Measurements from ENCODE around the gene IGSF21. TPM values are rescaled to one million over a fixed set of nuclear protein-coding genes. Genes with fewer than 3 reads are reported as not detected.

IGSF21 gene
- total and polyA plus RNA-seq, 10 of the 15 experiments (the other 5 are each of a cell fraction or from before 2014, with no cell fraction given): 0.03 to 0.49 TPM; not detected in 8

DNA sequence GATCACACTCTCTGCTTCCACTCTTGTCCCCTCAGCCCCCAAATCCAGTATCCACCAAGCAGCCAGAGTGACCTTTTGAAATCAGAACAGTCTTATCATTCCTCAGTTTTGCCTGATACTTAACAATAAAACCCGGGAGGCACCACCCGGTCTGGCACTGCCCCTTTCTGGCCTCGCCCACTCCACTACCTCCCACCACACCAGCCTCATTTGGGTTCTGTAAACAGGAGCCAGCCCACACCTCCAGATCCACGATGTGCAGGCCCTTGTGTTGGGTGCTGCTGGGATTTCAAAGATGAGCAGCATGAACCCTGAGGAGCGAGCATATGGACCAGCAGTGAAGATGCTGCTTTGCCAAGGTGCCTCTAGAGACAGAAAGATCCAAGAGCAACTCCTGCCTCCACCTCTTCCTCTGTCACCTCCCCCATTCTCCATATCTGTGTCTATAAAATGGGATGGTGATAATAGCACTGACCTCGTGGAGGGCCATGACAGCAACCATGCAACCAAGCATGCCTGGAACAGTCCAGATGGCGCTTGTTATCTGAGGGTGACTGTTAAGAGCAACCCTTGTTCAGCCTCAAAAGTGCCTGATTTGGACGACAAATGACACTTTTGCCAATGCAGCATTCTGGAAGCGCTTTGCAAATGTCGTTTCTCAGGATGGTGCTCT is 136.0 kb downstream of the IGSF21 start:
- RAD21 ChIA-PET (ENCODE audit: unreplicated experiment): no interaction called here
- H3K79me2 ChIP-seq (ENCODE audit: control insufficient read depth, insufficient read depth, low read length): no peaks in the 10 kb centered on the region
- DNase-seq (ENCODE audit: low read depth, low spot score): no peak
- no peak overlapping the region for H2AFZ ChIP-seq (ENCODE audit: control insufficient read depth, low read depth, low read length)
- intact Hi-C loops (cut with micrococcal nuclease; ENCODE audit: unreplicated experiment): no loop called here
- no peaks in the 10 kb centered on the region for H3K9me3 ChIP-seq (replicated peaks; ENCODE audit: control insufficient read depth, insufficient read depth, low read length)
- H3K27ac ChIP-seq (ENCODE audit: control insufficient read depth, insufficient read depth): no peak overlapping the region
- BruUV-seq (replicated peaks): no TSS peak
- H3K9ac ChIP-seq (ENCODE audit: control insufficient read depth, insufficient read depth, low read length): no peak overlapping the region
- no peak overlapping the region for H3K4me3 ChIP-seq
- TF ChIP-seq USF2 (IDR thresholded peaks at IDR 0.05; ENCODE audit: borderline replicate concordance, low read depth, low read length) (no peak), BACH1 (IDR thresholded peaks at IDR 0.05; ENCODE audit: borderline replicate concordance) (no peak), MXI1 (IDR thresholded peaks at IDR 0.05; ENCODE audit: low read depth, low read length) (no peak), MTA2 (IDR thresholded peaks at IDR 0.05; ENCODE audit: low read depth) (no peak)
- no peak for FAIRE-seq
- in situ Hi-C loops (cut with MboI): no loop called here
- SMC1A ChIA-PET (ENCODE audit: uncharacterized antibody, unreplicated experiment): no interaction called here
- POLR2A ChIA-PET: no interaction called here
- H4K20me1 ChIP-seq (ENCODE audit: control insufficient read depth, insufficient read depth): no peaks in the 10 kb centered on the region
- H3K27me3 ChIP-seq (replicated peaks in 1 of 2; ENCODE audit: control insufficient read depth in 2 of 2, insufficient read depth in 2 of 2, low read length in 1 of 2): no peaks in the 10 kb centered on the region
- no peak for ATAC-seq
- no peaks in the 10 kb centered on the region for H3K36me3 ChIP-seq (ENCODE audit: control insufficient read depth in 2 of 2, insufficient read depth in 2 of 2, low read length in 1 of 2)
- CTCF ChIA-PET: interaction anchor here (0.9 to 1.9 kb wide), 2 partner anchors 9 kb away, joined by 5 to 6 read pairs; no protein-coding TSS in a partner anchor
- H3K4me2 ChIP-seq (ENCODE audit: control insufficient read depth, insufficient read depth): no peak overlapping the region
- no peaks in the 10 kb centered on the region for H3K4me1 ChIP-seq (ENCODE audit: control insufficient read depth, insufficient read depth, low read length)
- 5% methylated on average over 10 of the region's 10 CpGs for WGBS (ENCODE audit: insufficient coverage, insufficient replicate concordance, low lambda C conversion rate, missing lambda C conversion rate)

DNA sequence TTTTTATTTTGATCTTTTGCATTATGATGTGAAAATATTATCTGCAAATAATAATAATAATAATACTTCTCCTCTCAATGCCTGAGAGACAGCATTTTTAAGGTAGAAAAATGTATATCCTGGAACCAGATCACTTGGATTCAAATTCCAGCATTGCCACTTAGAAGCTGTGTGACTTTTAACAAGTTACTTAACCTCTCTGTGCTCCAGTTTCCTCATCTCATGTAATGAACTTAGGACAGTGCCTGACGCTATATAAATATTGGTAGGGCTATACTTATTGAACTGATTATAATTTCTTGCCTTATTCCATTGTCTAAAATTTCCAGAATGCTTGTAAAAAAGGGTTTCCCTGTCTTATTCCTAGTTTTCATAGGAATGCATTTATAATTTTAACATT is 137.2 kb downstream of the IGSF21 start:
- Histone ChIP-seq H3K4me2 (ENCODE audit: control insufficient read depth, insufficient read depth) (no peak overlapping the region), H3K4me3 (no peak overlapping the region), H3K27ac (ENCODE audit: control insufficient read depth, insufficient read depth) (no peak overlapping the region), H3K9ac (ENCODE audit: control insufficient read depth, insufficient read depth, low read length) (no peak overlapping the region), H3K9me3 (replicated peaks; ENCODE audit: control insufficient read depth, insufficient read depth, low read length) (no peaks in the 10 kb centered on the region), H3K4me1 (ENCODE audit: control insufficient read depth, insufficient read depth, low read length) (no peaks in the 10 kb centered on the region), H3K36me3 (ENCODE audit: control insufficient read depth in 2 of 2, insufficient read depth in 2 of 2, low read length in 1 of 2) (no peaks in the 10 kb centered on the region), H2AFZ (ENCODE audit: control insufficient read depth, low read depth, low read length) (no peak overlapping the region), H4K20me1 (ENCODE audit: control insufficient read depth, insufficient read depth) (no peaks in the 10 kb centered on the region), H3K79me2 (ENCODE audit: control insufficient read depth, insufficient read depth, low read length) (no peaks in the 10 kb centered on the region), H3K27me3 (replicated peaks in 1 of 2; ENCODE audit: control insufficient read depth in 2 of 2, insufficient read depth in 2 of 2, low read length in 1 of 2) (no peaks in the 10 kb centered on the region; a peak in 1 of 4 replicates)
- no peak for DNase-seq (ENCODE audit: low read depth, low spot score)
- intact Hi-C loops (cut with micrococcal nuclease; ENCODE audit: unreplicated experiment): no loop called here
- ATAC-seq: no peak
- RAD21 ChIA-PET (ENCODE audit: unreplicated experiment): no interaction called here
- no peak for FAIRE-seq
- no peak for TF ChIP-seq SP1 (IDR thresholded peaks at IDR 0.05; ENCODE audit: low read depth, low read length)
- TF ChIP-seq RFX5 (IDR thresholded peaks at IDR 0.05; ENCODE audit: low read depth, low read length): no peak
- TF ChIP-seq MYC (IDR thresholded peaks at IDR 0.05; ENCODE audit: insufficient read depth, insufficient read length, insufficient replicate concordance, low read length, severe bottlenecking): no peak
- no peak for TF ChIP-seq CBX5 (IDR thresholded peaks at IDR 0.05; ENCODE audit: low read depth)
- TF ChIP-seq NFYB (IDR thresholded peaks at IDR 0.05; ENCODE audit: insufficient read depth, low read depth, low read length): no peak
- TF ChIP-seq CEBPB (IDR thresholded peaks at IDR 0.05; ENCODE audit: borderline replicate concordance in 1 of 2, low read depth in 2 of 2, low read length in 2 of 2): no peak
- TF ChIP-seq NKRF (conservative IDR thresholded peaks at IDR 0.05): no peak
- TF ChIP-seq TARDBP (IDR thresholded peaks at IDR 0.05; ENCODE audit: borderline replicate concordance): no peak
- no peak for TF ChIP-seq BACH1 (IDR thresholded peaks at IDR 0.05; ENCODE audit: borderline replicate concordance)
- no peak for TF ChIP-seq IRF4 (IDR thresholded peaks at IDR 0.05; ENCODE audit: low read depth, low read length)
- POLR2A ChIA-PET: no interaction called here
- CTCF ChIA-PET: interaction anchor here (1.7 to 2.0 kb wide), 3 partner anchors 10 to 58 kb away, joined by 4 to 5 read pairs (median 5); no protein-coding TSS in a partner anchor
- 28% methylated on average over 1 of the region's 1 CpG for WGBS (ENCODE audit: insufficient coverage, insufficient replicate concordance, low lambda C conversion rate, missing lambda C conversion rate)
- BruUV-seq (replicated peaks): no TSS peak
- in situ Hi-C loops (cut with MboI): no loop called here
- SMC1A ChIA-PET (ENCODE audit: uncharacterized antibody, unreplicated experiment): interaction anchor here (1.2 kb wide), 1 partner anchor 56 kb away, joined by 4 read pairs; no protein-coding TSS in a partner anchor

All from GM12878 (cell line).